HG02970 (cell line): ENCODE results near the gene FTH1.

Source experiments
- ATAC-seq: cut with Tn5 transposase; IDR thresholded peaks from one replicate; pipeline ENCODE4 v1.9.1; 2021; ENCODE audit warnings: mild to moderate bottlenecking, moderate library complexity, moderate number of reproducible peaks; ENCODE audit not compliant: unreplicated experiment, low FRiP score

Gene FTH1

GRCh38 chr11:61951484-61952135 is 15.8 kb downstream of the FTH1 start:
- no peak for ATAC-seq

GRCh38 chr11:61950035-61950547 is 17.3 kb downstream of the FTH1 start, which contains the start of gene BEST1:
Gene BEST1, plus strand, starts transcription at chr11:61950351. Its CDS starts 1,456 bp downstream, at chr11:61951807.
- no peak for ATAC-seq

GRCh38 chr11:61949169-61950034 is 18.0 kb downstream of the FTH1 start:
- ATAC-seq: no peak

- no peak for ATAC-seq
Measured at GRCh38 chr11:61948505-61948904, 18.9 kb downstream of the FTH1 start.

GRCh38 chr11:61947486-61948210 is 19.8 kb downstream of the FTH1 start:
- ATAC-seq: no peak

- ATAC-seq: no peak
Measured at GRCh38 chr11:61946894-61947293, 20.5 kb downstream of the FTH1 start.

- no peak for ATAC-seq
Measured at GRCh38 chr11:61945191-61945590, 22.2 kb downstream of the FTH1 start.

GRCh38 chr11:61940466-61940865 is 27.0 kb downstream of the FTH1 start:
- ATAC-seq: no peak

- ATAC-seq: no peak
Measured at GRCh38 chr11:61935861-61936260, 31.6 kb downstream of the FTH1 start.

- no peak for ATAC-seq
Measured at GRCh38 chr11:61930933-61931332, 36.5 kb downstream of the FTH1 start.

GRCh38 chr11:61928606-61929005 is 38.8 kb downstream of the FTH1 start:
- no peak for ATAC-seq

- ATAC-seq: no peak
Measured at GRCh38 chr11:61927501-61927900, 39.9 kb downstream of the FTH1 start.

- ATAC-seq: no peak
Measured at GRCh38 chr11:61926235-61926634, 41.2 kb downstream of the FTH1 start.

- no peak for ATAC-seq
Measured at GRCh38 chr11:61925736-61926135, 41.7 kb downstream of the FTH1 start.

- no peak for ATAC-seq
Measured at GRCh38 chr11:61924064-61924455, 43.4 kb downstream of the FTH1 start.

GRCh38 chr11:61923166-61924063 is 44.0 kb downstream of the FTH1 start:
- ATAC-seq: no peak

- ATAC-seq: no peak
Measured at GRCh38 chr11:61922539-61922938, 44.9 kb downstream of the FTH1 start.

- ATAC-seq: no peak
Measured at GRCh38 chr11:61921446-61921845, 46.0 kb downstream of the FTH1 start.

- no peak for ATAC-seq
Measured at GRCh38 chr11:61919705-61920631, 47.5 kb downstream of the FTH1 start.
